Uterus (tissue), 2 donors: Measurements from ENCODE around the gene HS3ST3A1.

Experiments used
- CTCF ChIP-seq, 4 experiments: fragments of 200-600 bp in 2 of 4; fragments of 450-650 bp in 2 of 4; sonication (generic) in 2 of 4; IDR thresholded peaks; one replicate each; pipeline ENCODE4 v1.5.1; 2016 to 2019; ENCODE audit warnings: antibody characterized with exemption in 4 of 4, mild to moderate bottlenecking in 2 of 4, moderate library complexity in 1 of 4
- POLR2A ChIP-seq, 2 donors: fragments of 450-650 bp; IDR thresholded peaks; one replicate each; pipeline ENCODE4 v1.6.1; 2016; ENCODE audit warnings: antibody characterized with exemption in 2 of 2, mild to moderate bottlenecking in 1 of 2, moderate library complexity in 1 of 2

- TF ChIP-seq CTCF (IDR thresholded peaks at IDR 0.05) (no peak), POLR2A (IDR thresholded peaks at IDR 0.05) (no peak)
Measured at GRCh38 chr17:13647543-13648021, 45.9 kb upstream of the HS3ST3A1 start.
